Measurements from ENCODE around the gene TCFL5. TPM values are rescaled to one million over a fixed set of nuclear protein-coding genes. Genes with fewer than 3 reads are reported as not detected.

Gene TCFL5
- total RNA-seq (2014; rRNA removed; shearing (Covaris generic)): 25.7 and 36.8 TPM in 2 replicates

- H3K27me3 ChIP-seq (ENCODE audit: control insufficient read depth, insufficient read depth, low read length): no peaks in the 10 kb centered on the region
- DNase-seq: peak; percentile 99
Measured at GRCh38 chr20:62861726-62862336, at the start of gene TCFL5. Gene TCFL5 (minus strand): TSS chr20:62861822. CDS start chr20:62861670, 152 bp downstream.

GRCh38 chr20:62910777-62911497, 49.3 kb upstream of the TCFL5 start:
- Histone ChIP-seq H3K36me3 (replicated peaks; ENCODE audit: control insufficient read depth, insufficient read depth, low read length) (peaks cover 60% of the 10 kb centered on the region), H3K4me3 (ENCODE audit: insufficient read depth, low read depth, low read length) (no peak overlapping the region), H3K27me3 (ENCODE audit: control insufficient read depth, insufficient read depth, low read length) (no peaks in the 10 kb centered on the region)
- DNase-seq: no peak

More at GRCh38 chr20:62861726-62862336, at the start of gene TCFL5:
- Histone ChIP-seq H3K4me3 (ENCODE audit: insufficient read depth, low read depth, low read length) (peak within 1 kb of the TSS; percentile 65), H3K36me3 (replicated peaks; ENCODE audit: control insufficient read depth, insufficient read depth, low read length) (peaks cover 5% of the 10 kb centered on the region)

DNA sequence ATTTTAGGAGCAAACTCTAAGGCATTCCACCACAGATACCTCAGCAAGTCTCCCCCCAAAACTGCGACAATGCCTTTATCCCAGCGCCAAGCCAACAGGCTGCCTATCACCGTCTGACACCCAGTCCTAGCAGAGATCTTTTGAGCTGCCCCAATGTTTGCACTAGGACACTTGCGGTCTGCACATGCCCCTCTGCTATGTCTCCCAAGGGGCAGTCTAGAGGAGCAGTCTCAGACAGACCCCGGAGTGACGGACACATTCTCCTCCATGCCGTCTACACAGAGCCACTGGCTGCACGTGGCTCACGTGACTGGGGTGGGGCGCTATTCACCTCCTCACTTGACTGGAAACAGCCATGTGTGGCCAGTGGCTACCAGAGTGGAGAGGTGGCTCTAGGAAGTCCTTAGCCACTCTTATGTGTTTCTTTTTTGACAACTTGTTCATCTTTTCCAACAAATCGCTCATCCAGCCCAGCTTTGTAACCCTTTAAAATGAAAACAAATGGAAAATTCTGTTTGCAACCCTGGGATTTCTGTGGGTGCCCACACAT, 48.7 kb upstream of the TCFL5 start:
- H3K36me3 ChIP-seq (replicated peaks; ENCODE audit: control insufficient read depth, insufficient read depth, low read length): peaks cover 67% of the 10 kb centered on the region
- no peak for DNase-seq
- no peaks in the 10 kb centered on the region for H3K27me3 ChIP-seq (ENCODE audit: control insufficient read depth, insufficient read depth, low read length)
- H3K4me3 ChIP-seq (ENCODE audit: insufficient read depth, low read depth, low read length): no peak overlapping the region

- DNase-seq: no peak
- H3K36me3 ChIP-seq (replicated peaks; ENCODE audit: control insufficient read depth, insufficient read depth, low read length): peaks cover 76% of the 10 kb centered on the region
- no peak overlapping the region for H3K4me3 ChIP-seq (ENCODE audit: insufficient read depth, low read depth, low read length)
- no peaks in the 10 kb centered on the region for H3K27me3 ChIP-seq (ENCODE audit: control insufficient read depth, insufficient read depth, low read length)
Measured at GRCh38 chr20:62908971-62909791, 47.6 kb upstream of the TCFL5 start.

- no peaks in the 10 kb centered on the region for H3K27me3 ChIP-seq (ENCODE audit: control insufficient read depth, insufficient read depth, low read length)
- DNase-seq: peak; percentile 90
- no peak overlapping the region for H3K4me3 ChIP-seq (ENCODE audit: insufficient read depth, low read depth, low read length)
- H3K36me3 ChIP-seq (replicated peaks; ENCODE audit: control insufficient read depth, insufficient read depth, low read length): peaks cover 81% of the 10 kb centered on the region
Measured at GRCh38 chr20:62907384-62908317, 46.0 kb upstream of the TCFL5 start.

DNA sequence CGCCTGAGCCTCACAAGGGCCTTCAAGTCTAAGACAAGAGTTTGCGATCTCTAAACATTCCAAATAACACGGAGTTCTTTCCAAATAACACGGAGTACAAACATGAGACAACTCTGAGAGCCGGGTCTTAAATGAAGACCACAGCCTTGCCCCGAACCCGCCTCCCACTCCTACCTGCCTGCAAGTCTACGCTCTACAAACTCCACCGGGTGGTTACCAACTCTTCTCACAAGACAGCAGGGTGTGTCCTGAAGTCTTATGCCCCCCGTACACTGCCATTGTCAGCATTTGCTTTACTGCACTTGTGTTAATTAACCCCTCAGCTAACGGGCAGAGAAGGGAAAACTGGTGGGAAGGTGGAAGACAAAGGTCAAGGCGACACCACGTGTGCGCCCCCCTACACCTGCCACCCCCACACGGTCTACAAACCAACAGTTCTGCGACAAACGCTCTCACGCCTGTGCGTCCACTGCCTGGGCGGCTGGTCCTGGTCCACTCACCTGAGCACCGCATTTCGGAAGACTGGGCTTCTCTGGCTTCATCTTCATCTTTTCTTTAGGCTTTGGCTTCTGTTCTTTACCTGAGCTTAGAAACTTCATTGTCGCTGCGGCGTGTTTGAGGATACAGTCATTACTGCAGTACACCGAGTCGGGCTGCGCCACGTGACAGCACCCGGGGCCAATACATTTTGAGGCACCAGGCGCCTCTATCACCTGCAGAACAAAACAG, 45.2 kb upstream of the TCFL5 start:
- Histone ChIP-seq H3K4me3 (ENCODE audit: insufficient read depth, low read depth, low read length) (no peak overlapping the region), H3K36me3 (replicated peaks; ENCODE audit: control insufficient read depth, insufficient read depth, low read length) (peaks cover 79% of the 10 kb centered on the region), H3K27me3 (ENCODE audit: control insufficient read depth, insufficient read depth, low read length) (no peaks in the 10 kb centered on the region)
- no peak for DNase-seq

- Histone ChIP-seq H3K4me3 (ENCODE audit: insufficient read depth, low read depth, low read length) (no peak overlapping the region), H3K27me3 (ENCODE audit: control insufficient read depth, insufficient read depth, low read length) (no peaks in the 10 kb centered on the region), H3K36me3 (replicated peaks; ENCODE audit: control insufficient read depth, insufficient read depth, low read length) (peaks cover 78% of the 10 kb centered on the region)
- no peak for DNase-seq
Measured at GRCh38 chr20:62906209-62906608, 44.6 kb upstream of the TCFL5 start.

DNA sequence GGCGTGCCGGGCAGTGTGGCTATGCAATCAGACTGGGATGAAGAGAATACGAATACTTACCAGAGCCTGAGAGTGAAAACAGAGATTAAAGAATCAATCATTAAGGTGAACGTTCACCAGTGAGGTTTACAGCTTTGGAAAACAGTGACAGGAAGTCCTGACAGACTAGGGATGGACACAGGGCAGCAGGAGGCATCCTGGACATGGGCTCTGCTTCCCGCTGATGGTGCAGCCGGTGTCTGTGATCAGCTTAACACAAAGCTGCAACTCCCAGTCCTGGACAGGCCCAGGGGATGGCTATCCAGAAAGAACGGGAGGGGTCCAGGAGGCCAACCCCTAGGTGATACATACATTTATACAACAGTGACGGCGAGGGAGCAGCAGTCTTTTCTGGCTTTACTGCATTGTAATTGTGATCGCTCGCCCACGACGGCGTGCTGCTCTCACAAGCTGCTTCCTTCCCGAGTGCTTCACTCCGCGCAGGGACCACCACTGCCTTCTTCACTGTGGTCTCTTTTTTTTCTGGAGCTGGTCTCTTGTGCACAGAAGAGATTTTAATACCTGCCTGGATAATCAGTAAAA, 44.0 kb upstream of the TCFL5 start:
- no peak overlapping the region for H3K4me3 ChIP-seq (ENCODE audit: insufficient read depth, low read depth, low read length)
- H3K36me3 ChIP-seq (replicated peaks; ENCODE audit: control insufficient read depth, insufficient read depth, low read length): peaks cover 75% of the 10 kb centered on the region
- no peak for DNase-seq
- H3K27me3 ChIP-seq (ENCODE audit: control insufficient read depth, insufficient read depth, low read length): no peaks in the 10 kb centered on the region

DNA sequence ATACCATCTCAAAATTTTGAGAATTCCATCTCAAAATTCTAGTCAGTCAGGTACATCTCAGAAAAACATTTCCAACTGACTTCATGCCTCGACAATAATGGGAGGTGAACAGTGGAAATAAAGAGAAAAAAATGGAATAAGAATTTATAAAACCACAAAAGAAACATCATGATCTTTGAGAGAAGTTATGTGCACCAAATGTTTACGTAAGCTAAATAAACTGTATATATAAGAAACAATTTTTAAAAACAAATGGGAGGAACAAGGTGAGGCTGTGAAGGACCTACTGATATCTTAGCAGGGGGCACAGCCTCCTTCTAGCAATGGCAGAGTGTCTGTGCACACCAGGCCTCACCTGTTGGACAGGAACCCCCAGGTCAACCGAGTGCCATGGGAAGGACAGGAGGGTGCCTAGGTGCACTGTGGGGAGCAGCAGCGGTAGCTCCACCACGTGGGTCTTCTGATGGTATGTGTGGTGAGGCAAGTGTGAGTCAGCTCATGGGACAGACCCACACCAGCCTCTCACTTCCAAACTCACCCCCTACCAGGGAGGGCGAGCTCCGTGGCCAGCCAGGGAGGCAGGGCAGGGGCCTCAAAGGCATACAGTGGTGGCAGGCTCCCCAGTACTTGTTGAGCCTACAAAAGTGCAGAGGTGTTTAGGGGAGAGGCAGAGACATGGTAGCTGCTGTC, 41.4 kb upstream of the TCFL5 start:
- no peak overlapping the region for H3K4me3 ChIP-seq (ENCODE audit: insufficient read depth, low read depth, low read length)
- DNase-seq: no peak
- peaks cover 51% of the 10 kb centered on the region for H3K36me3 ChIP-seq (replicated peaks; ENCODE audit: control insufficient read depth, insufficient read depth, low read length)

GRCh38 chr20:62901891-62902290, 40.3 kb upstream of the TCFL5 start:
- DNase-seq: no peak
- Histone ChIP-seq H3K36me3 (replicated peaks; ENCODE audit: control insufficient read depth, insufficient read depth, low read length) (peaks cover 40% of the 10 kb centered on the region), H3K4me3 (ENCODE audit: insufficient read depth, low read depth, low read length) (no peak overlapping the region), H3K27me3 (ENCODE audit: control insufficient read depth, insufficient read depth, low read length) (no peaks in the 10 kb centered on the region)

More for the DNA sequence above, 41.4 kb upstream of the TCFL5 start:
- no peaks in the 10 kb centered on the region for H3K27me3 ChIP-seq (ENCODE audit: control insufficient read depth, insufficient read depth, low read length)

DNA sequence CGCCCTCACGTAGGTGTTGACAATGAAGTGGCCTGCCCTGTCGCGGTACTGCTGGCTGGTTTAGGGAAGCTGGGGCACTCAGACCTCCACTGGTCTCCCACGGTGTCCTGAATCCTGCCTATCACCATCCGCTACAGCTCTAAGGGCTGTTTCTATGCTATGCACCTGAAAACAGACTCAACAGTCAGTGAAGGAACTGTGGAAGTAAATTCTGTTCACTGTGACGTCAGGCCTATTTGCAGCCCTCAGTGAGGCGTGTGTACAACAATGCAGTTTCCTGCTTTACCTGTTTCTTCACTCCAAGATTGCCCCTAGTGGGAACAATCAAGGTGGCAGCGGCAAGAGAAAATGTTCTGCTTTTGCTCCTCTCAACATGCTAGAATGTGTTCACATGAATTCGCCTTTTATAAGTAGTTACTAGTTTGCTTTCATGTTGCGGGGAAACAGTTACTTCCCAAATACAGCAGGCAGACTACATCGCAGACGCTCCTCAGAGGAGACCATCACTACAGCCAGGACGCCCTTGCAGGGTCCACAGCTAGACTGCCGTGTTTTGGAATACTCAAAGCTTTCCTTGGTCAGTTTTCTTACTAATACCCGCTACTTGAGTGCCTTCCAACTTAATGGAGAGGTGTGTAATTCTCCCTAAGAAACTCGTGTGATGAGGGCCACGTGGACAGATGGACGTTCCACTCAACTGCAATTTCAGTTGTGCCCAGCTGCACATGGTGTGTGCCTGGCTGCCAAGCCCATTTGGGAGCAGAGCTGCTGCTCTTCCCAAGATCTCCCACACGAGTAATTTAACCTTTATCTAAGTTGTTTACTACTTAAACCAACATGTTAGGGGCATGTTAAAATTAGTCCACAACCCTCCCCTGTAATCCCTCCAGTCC, 39.3 kb upstream of the TCFL5 start:
- DNase-seq: peak; percentile 74
- Histone ChIP-seq H3K27me3 (ENCODE audit: control insufficient read depth, insufficient read depth, low read length) (no peaks in the 10 kb centered on the region), H3K4me3 (ENCODE audit: insufficient read depth, low read depth, low read length) (no peak overlapping the region), H3K36me3 (replicated peaks; ENCODE audit: control insufficient read depth, insufficient read depth, low read length) (peaks cover 31% of the 10 kb centered on the region)
